Measurements from ENCODE around the gene QPCTL.

QPCTL gene

GRCh38 chr19:45692187-45693105 lies at the start of gene QPCTL:
TSS of gene QPCTL (plus strand) at chr19:45692666. CDS start at chr19:45692704, 38 bp downstream.
- peak; percentile 98 for DNase-seq (ENCODE audit: low read depth)

- peak; percentile 68 for DNase-seq (ENCODE audit: low read depth)
These were observed 49.2 kb upstream of the QPCTL start for GRCh38 chr19:45643024-45643926.

- no peak for DNase-seq (ENCODE audit: low read depth)
These were observed 48.3 kb upstream of the QPCTL start for GRCh38 chr19:45643927-45644771.

- DNase-seq (ENCODE audit: low read depth): no peak
These were observed 47.3 kb upstream of the QPCTL start for GRCh38 chr19:45645068-45645630.

- peak; percentile 60 for DNase-seq (ENCODE audit: low read depth)
These were observed 46.7 kb upstream of the QPCTL start for GRCh38 chr19:45645631-45646344.

GRCh38 chr19:45646345-45646698 lies 46.1 kb upstream of the QPCTL start:
- DNase-seq (ENCODE audit: low read depth): no peak

- DNase-seq (ENCODE audit: low read depth): no peak
These were observed 41.7 kb upstream of the QPCTL start for GRCh38 chr19:45650722-45651121.

- DNase-seq (ENCODE audit: low read depth): no peak
These were observed 38.8 kb upstream of the QPCTL start for GRCh38 chr19:45653634-45654033.

GRCh38 chr19:45655073-45655472 lies 37.4 kb upstream of the QPCTL start:
- DNase-seq (ENCODE audit: low read depth): no peak

GRCh38 chr19:45657520-45658167 lies 34.8 kb upstream of the QPCTL start:
- no peak for DNase-seq (ENCODE audit: low read depth)

GRCh38 chr19:45659096-45659729 lies 33.3 kb upstream of the QPCTL start:
- DNase-seq (ENCODE audit: low read depth): no peak

- no peak for DNase-seq (ENCODE audit: low read depth)
These were observed 31.8 kb upstream of the QPCTL start for GRCh38 chr19:45660636-45661035.

GRCh38 chr19:45663800-45664199 lies 28.7 kb upstream of the QPCTL start:
- no peak for DNase-seq (ENCODE audit: low read depth)

GRCh38 chr19:45664575-45664974 lies 27.9 kb upstream of the QPCTL start:
- DNase-seq (ENCODE audit: low read depth): no peak

- DNase-seq (ENCODE audit: low read depth): no peak
These were observed 24.7 kb upstream of the QPCTL start, which contains the start of gene GIPR for GRCh38 chr19:45667620-45668341. TSS of gene GIPR (plus strand) at chr19:45668221. CDS start at chr19:45669521, 1,300 bp downstream.

- DNase-seq (ENCODE audit: low read depth): no peak
These were observed 24.1 kb upstream of the QPCTL start for GRCh38 chr19:45668342-45668871.

GRCh38 chr19:45670670-45671453 lies 21.6 kb upstream of the QPCTL start:
- no peak for DNase-seq (ENCODE audit: low read depth)

GRCh38 chr19:45674946-45675345 lies 17.5 kb upstream of the QPCTL start:
- DNase-seq (ENCODE audit: low read depth): no peak
